Measurements from ENCODE around the gene ARID3B. TPM values are rescaled to one million over a fixed set of nuclear protein-coding genes. Genes with fewer than 3 reads are reported as not detected.

ARID3B gene
- total and polyA plus RNA-seq, 2 of the 13 experiments (the other 11 are each of a cell fraction or from before 2014, with no cell fraction given) = 5.3 to 12.8 TPM

DNA sequence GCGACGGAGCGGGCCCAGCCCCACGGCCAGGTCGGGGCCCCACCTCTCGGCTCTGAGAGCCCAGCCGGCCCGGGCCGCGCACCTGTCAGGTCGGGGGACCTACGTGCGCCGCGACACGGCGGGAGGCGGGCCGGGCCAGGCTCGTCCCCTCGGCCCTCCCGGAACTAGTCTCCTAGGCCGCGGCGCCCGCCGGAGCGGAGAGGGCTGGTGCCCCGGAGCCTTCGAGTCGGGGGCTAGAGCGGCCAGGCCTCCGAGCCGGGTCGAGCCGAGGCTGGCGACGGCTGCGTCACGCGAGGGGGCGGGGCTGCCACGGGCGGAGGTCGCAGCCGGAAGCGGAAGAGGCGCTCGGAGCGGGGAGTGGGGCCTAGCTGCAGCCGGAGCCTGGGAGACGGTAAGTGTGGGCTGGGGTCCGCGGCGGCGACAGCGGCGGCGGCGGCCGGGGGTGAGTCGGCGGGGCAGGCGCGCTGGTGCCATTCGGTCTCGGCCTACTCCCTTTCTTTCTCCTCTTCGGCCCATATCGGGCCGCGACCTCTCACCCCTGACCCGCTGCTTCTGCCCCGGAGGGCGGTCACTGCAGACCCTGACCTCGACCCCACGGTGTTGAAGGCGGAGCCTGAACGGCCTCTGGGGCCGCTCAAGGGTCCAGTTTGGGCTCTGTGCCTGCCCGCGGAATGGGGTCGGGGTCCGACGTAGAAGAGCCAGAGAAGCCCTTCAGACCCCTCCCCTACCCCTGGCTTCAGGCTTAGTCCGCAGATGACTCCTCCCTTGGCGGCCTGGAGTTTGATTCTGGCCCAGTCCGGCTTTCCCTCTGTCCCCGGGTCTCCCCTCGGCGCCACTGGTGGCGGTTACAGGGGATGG lies 74.7 kb downstream of the ARID3B start, which contains the start of gene CLK3 (continued):
- TF ChIP-seq, protein P1, sequence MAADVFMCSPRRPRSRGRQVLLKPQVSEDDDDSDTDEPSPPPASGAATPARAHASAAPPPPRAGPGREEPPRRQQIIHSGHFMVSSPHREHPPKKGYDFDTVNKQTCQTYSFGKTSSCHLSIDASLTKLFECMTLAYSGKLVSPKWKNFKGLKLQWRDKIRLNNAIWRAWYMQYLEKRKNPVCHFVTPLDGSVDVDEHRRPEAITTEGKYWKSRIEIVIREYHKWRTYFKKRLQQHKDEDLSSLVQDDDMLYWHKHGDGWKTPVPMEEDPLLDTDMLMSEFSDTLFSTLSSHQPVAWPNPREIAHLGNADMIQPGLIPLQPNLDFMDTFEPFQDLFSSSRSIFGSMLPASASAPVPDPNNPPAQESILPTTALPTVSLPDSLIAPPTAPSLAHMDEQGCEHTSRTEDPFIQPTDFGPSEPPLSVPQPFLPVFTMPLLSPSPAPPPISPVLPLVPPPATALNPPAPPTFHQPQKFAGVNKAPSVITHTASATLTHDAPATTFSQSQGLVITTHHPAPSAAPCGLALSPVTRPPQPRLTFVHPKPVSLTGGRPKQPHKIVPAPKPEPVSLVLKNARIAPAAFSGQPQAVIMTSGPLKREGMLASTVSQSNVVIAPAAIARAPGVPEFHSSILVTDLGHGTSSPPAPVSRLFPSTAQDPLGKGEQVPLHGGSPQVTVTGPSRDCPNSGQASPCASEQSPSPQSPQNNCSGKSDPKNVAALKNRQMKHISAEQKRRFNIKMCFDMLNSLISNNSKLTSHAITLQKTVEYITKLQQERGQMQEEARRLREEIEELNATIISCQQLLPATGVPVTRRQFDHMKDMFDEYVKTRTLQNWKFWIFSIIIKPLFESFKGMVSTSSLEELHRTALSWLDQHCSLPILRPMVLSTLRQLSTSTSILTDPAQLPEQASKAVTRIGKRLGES (CRISPR knock-in tag; IDR thresholded peaks at IDR 0.05; ENCODE audit: borderline replicate concordance) = no peak
- TF ChIP-seq, protein P2, sequence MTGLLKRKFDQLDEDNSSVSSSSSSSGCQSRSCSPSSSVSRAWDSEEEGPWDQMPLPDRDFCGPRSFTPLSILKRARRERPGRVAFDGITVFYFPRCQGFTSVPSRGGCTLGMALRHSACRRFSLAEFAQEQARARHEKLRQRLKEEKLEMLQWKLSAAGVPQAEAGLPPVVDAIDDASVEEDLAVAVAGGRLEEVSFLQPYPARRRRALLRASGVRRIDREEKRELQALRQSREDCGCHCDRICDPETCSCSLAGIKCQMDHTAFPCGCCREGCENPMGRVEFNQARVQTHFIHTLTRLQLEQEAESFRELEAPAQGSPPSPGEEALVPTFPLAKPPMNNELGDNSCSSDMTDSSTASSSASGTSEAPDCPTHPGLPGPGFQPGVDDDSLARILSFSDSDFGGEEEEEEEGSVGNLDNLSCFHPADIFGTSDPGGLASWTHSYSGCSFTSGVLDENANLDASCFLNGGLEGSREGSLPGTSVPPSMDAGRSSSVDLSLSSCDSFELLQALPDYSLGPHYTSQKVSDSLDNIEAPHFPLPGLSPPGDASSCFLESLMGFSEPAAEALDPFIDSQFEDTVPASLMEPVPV (CRISPR knock-in tag; IDR thresholded peaks at IDR 0.05) = no peak
- TF ChIP-seq, protein P3, sequence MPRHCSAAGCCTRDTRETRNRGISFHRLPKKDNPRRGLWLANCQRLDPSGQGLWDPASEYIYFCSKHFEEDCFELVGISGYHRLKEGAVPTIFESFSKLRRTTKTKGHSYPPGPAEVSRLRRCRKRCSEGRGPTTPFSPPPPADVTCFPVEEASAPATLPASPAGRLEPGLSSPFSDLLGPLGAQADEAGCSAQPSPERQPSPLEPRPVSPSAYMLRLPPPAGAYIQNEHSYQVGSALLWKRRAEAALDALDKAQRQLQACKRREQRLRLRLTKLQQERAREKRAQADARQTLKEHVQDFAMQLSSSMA (CRISPR knock-in tag; IDR thresholded peaks at IDR 0.05) = no peak
- TF ChIP-seq SNAPC2 (CRISPR knock-in tag; IDR thresholded peaks at IDR 0.05) = no peak; the same call in 1 of the 2 replicates
- TF ChIP-seq HCFC1 (IDR thresholded peaks at IDR 0.05; ENCODE audit: low read depth, low read length) = peak; percentile 62
- no peak for TF ChIP-seq NFRKB (IDR thresholded peaks at IDR 0.05)
- TF ChIP-seq, protein P4, sequence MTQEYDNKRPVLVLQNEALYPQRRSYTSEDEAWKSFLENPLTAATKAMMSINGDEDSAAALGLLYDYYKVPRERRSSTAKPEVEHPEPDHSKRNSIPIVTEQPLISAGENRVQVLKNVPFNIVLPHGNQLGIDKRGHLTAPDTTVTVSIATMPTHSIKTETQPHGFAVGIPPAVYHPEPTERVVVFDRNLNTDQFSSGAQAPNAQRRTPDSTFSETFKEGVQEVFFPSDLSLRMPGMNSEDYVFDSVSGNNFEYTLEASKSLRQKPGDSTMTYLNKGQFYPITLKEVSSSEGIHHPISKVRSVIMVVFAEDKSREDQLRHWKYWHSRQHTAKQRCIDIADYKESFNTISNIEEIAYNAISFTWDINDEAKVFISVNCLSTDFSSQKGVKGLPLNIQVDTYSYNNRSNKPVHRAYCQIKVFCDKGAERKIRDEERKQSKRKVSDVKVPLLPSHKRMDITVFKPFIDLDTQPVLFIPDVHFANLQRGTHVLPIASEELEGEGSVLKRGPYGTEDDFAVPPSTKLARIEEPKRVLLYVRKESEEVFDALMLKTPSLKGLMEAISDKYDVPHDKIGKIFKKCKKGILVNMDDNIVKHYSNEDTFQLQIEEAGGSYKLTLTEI (CRISPR knock-in tag; conservative IDR thresholded peaks at IDR 0.05) = no peak
- TF ChIP-seq TBX2 (CRISPR knock-in tag; IDR thresholded peaks at IDR 0.05; ENCODE audit: borderline replicate concordance) = peak; percentile 77
- peak; percentile 100 for TF ChIP-seq ZFX (CRISPR knock-in tag; IDR thresholded peaks at IDR 0.05; ENCODE audit: low read depth)
- TF ChIP-seq CHD2 (IDR thresholded peaks at IDR 0.05; ENCODE audit: low read depth, low read length) = 0 out of 2 replicates have a peak, but pooled peaks have one; percentile 7
- peak; percentile 99 for TF ChIP-seq ZFP82 (CRISPR knock-in tag; IDR thresholded peaks at IDR 0.05; ENCODE audit: borderline replicate concordance)
- no peak for TF ChIP-seq RFX3 (CRISPR knock-in tag; IDR thresholded peaks at IDR 0.05)
- TF ChIP-seq GABPA (IDR thresholded peaks at IDR 0.05; ENCODE audit: low read depth, low read length) = no peak
- TF ChIP-seq GABPA (CRISPR knock-in tag; IDR thresholded peaks at IDR 0.05; ENCODE audit: low read depth) = peak; percentile 80
- TF ChIP-seq ZNF629 (CRISPR knock-in tag; conservative IDR thresholded peaks at IDR 0.05) = peak; percentile 48
- TF ChIP-seq IKZF1 (IDR thresholded peaks at IDR 0.05) = no peak
- peak; percentile 97 for TF ChIP-seq YEATS4 (CRISPR knock-in tag; IDR thresholded peaks at IDR 0.05; ENCODE audit: borderline replicate concordance)
- no peak for TF ChIP-seq KLF11 (CRISPR knock-in tag; IDR thresholded peaks at IDR 0.05)
- peak; percentile 67; the same call in 1 of the 2 replicates for TF ChIP-seq POGZ (CRISPR knock-in tag; IDR thresholded peaks at IDR 0.05)
- TF ChIP-seq, protein P5, sequence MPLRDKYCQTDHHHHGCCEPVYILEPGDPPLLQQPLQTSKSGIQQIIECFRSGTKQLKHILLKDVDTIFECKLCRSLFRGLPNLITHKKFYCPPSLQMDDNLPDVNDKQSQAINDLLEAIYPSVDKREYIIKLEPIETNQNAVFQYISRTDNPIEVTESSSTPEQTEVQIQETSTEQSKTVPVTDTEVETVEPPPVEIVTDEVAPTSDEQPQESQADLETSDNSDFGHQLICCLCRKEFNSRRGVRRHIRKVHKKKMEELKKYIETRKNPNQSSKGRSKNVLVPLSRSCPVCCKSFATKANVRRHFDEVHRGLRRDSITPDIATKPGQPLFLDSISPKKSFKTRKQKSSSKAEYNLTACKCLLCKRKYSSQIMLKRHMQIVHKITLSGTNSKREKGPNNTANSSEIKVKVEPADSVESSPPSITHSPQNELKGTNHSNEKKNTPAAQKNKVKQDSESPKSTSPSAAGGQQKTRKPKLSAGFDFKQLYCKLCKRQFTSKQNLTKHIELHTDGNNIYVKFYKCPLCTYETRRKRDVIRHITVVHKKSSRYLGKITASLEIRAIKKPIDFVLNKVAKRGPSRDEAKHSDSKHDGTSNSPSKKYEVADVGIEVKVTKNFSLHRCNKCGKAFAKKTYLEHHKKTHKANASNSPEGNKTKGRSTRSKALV (CRISPR knock-in tag; IDR thresholded peaks at IDR 0.05) = no peak

Measured in HepG2 (cell line).